ENCODE results near the gene CEP95.
"Not testable (repeated sequence)": the region's sequence is repeated elsewhere in the genome, so short reads cannot be mapped to it uniquely, and the experiment has no call there.

Gene CEP95, protein sequence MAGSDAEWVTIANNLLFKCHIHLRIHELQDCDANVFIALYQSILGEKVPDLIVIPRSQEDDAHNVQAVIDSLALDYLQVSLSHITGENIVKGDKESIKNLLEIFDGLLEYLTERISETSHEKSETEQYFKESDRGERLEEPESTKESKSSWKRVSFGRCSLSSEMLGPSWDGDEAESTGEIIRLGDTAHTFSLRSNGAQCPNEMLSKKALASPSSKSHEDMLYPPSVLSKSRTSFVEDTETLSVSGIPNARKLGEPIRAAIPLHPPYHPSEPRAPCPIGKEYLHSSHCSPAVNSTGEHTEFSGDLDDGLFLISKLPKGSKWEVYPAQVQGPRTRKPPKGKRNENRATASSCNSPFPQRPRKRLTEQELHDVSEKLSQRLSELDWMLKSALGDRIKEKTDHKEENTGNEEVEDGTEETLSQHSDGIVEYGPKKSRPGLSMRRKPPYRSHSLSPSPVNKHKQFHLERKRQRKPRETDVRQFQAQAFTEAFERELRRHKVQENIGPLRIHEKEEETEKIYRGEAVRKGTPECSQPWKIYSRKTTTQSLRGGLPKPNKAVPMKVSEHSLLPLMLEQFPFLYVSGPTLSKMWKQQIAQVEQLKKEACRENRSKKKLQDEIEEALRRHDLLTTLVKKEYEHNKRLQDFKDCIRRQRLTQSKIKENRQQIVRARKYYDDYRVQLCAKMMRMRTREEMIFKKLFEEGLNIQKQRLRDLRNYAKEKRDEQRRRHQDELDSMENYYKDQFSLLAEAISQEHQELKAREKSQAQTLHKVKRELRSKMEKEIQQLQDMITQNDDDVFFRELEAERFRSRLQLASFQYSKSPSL

GRCh38 chr17:64506576-64507412 is at the start of gene CEP95:
TSS of gene CEP95 (plus strand) at chr17:64506977. CDS start at chr17:64507098, 121 bp downstream.
- peak; percentile 31 to 91 for DNase-seq

- DNase-seq: no peak
Measured at GRCh38 chr17:64457156-64457555, 49.6 kb upstream of the CEP95 start.

DNA sequence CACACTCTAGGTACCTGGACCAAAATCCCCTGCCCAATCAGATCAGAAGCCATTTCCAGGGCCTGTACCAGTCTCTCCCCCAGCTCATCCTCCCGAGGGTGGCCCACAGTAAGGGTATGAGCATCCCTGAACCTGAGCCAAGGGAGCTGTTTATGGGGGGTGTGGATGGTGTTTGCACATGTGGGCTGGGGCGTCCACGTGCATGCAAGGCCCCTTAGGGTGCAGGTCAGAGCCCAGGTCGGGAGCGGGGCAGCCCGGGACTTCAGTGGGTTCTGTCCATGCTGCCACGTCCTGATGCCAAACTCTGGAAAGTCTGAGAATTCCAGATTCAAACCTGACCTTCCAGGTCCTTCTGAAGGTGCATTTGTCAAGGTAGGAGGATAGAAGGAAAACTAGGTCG is 48.0 kb upstream of the CEP95 start:
- no peak for DNase-seq

DNA sequence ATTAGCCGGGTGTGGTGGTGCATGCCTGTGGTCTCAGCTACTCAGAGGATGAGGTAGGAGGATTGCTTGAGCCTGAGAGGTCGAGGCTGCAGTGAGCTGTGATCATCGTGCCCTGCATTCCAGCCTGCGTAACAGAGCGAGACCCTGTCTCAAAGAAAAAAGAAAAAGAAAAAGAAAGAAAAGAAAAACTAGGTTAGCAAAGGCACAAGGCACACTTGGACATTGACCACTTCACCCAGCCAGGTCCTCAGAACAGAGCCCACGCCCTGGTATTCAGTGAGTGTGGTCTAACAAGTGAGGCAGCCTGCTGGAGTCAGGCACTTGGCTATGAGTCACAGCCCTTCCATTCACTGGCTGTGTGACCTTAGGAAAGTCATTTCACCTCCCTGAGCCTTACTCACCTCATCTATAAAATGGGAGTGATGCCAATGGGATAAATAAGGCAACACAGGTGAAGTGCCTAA is 47.5 kb upstream of the CEP95 start:
- DNase-seq: no peak

DNA sequence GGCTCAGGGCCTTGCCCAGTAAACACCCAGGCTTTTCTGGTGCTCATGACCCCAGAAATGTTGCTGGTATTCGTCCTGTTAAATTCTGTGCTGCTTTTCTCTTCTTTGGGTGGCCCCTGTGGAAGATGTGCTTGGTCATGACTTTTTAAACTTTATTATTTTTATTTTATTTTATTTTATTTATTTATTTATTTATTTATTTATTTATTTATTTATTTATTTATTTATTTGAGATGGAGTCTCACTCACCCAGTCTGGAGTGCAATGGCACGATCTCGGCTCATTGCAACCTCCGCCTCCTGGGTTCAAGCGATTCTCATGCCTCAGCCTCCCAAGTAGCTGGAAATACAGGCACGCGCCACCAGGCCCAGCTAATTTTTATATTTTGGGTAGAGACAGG is 47.0 kb upstream of the CEP95 start:
- DNase-seq: not testable (repeated sequence)

DNA sequence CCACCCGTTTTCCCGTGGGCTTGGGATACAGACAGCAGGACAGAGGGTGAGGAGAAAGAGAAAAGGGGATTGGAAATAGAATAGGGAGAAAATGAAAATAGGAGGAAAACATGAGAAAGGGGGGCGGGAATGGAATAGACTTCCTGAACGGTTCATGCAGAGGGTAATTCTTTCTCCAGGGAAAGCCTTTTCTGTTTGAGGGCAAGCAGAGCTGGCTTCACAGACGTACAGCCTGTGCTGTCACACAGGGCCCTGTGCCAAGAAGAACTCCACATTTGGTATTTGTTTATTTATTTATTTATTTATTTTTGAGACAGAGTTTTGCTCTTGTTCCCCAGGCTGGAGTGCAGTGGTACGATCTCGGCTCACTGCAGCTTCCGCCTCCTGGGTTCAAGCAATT is 45.8 kb upstream of the CEP95 start:
- no peak for DNase-seq

DNA sequence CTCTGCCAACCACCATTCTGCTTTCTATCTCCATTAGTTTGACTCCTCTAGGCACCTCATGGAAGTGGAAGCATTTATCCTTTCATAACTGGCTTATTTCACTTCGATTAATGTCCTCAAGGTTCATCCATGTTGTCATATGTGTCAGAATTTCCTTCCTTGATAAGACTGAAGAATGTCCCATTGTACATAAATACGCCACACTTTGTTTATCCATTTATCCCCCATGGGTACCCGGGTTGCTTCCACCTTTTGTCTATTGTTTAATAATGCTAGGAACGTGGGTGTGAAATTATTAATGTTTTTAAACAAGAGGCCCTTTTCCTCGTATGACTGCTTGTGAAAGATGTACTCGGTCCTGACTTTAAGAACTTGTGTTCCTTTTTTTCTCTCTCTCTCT is 45.0 kb upstream of the CEP95 start:
- no peak for DNase-seq

- DNase-seq: no peak
Measured at GRCh38 chr17:64466019-64466735, 40.6 kb upstream of the CEP95 start.

- not testable (repeated sequence) for DNase-seq
Measured at GRCh38 chr17:64466834-64467233, 39.9 kb upstream of the CEP95 start.

- DNase-seq: no peak
Measured at GRCh38 chr17:64470625-64471024, 36.2 kb upstream of the CEP95 start.

DNA sequence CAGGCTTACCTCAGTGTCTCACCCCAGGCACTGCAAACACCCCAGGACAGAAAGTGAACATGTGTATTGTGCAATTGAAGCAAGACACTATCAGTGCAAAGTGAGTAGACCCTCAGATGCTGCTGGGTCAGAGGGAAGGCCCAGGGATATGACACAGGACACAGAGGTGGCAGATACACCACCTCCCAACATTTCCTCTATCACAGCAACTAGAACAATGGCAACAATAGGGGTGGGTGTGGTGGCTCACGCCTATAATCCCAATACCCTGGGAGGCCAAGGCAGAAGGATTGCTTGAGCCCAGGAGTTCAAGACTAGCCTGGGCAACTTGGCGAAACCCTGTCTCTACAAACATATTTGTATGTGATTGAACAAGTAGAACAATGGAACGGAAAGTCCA is 35.3 kb upstream of the CEP95 start:
- no peak for DNase-seq

DNA sequence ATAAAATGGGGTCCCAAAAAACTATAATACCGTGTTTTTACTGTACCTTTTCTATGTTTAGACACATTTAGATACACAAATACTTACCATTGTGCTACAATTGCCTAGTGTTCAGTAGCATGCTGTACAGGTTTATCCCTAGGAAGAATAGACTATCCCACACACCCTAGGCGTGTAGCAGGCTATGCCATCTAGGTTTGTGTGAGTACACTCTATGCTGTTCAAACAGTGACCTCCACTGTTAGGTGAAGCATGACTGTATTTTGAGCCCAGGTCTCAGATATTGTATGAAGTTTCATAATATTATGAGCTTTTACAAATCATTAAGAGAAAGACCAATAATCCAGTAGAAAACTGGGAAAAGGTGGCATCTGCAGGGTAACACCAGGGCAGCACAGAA is 34.2 kb upstream of the CEP95 start:
- no peak for DNase-seq

DNA sequence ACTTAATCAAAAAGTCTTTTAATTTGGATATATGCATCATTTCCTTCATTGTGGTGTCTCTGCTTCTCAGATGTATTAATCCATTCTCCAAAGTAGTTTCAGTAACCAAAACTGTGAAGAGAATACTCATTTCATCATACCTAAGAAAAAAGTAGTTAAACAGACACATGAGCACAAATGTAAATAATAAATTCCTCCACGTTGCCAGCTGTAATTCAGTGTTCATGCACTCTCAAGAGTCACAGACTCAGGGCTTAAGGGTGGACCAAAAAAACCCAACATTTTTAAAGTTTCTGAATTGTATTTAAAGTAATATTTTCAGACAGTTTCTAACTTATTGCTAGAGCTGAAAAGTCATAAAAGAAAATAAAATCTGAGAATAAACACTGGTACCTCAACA is 28.9 kb upstream of the CEP95 start:
- DNase-seq: no peak

DNA sequence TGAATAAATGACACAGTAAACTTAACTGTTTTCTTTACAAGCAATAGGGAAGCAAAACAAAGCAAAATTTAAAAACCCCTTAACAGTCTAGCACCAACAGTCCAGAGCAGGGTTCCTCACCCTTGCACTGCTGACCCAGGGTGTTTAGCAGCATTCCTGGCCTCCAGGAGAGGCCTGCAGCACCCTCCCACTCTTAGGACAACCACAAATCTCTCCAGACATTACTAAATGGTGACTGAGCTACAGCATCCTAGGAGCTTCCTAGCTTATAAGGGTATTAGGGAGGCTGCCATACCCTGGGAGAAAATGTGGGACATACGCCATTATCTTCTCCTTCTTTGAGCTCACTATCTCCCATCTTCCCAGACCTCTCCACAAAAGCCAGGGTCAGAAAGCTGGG is 25.8 kb upstream of the CEP95 start:
- no peak for DNase-seq

- DNase-seq: no peak
Measured at GRCh38 chr17:64484380-64484779, 22.4 kb upstream of the CEP95 start.

DNA sequence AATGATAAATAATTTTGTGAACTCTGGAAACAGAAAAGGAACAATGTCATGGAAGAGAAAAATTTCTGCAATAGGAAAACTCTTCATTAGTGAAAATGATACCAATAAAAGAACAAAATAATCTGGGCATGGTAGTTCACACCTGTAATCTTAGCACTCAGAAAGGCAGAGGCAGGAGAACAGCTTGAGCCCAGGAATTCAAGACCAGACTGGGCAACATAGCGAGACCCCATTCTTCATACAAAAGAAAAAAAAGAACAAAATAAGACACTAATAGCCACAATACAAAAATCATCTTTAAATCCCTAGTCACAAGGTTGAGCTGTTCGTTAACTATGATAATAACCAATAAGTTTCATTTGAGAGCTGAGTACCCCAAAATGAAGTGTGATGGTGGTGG is 18.5 kb upstream of the CEP95 start:
- no peak for DNase-seq

- DNase-seq: no peak
Measured at GRCh38 chr17:64491034-64491860, 15.5 kb upstream of the CEP95 start.

DNA sequence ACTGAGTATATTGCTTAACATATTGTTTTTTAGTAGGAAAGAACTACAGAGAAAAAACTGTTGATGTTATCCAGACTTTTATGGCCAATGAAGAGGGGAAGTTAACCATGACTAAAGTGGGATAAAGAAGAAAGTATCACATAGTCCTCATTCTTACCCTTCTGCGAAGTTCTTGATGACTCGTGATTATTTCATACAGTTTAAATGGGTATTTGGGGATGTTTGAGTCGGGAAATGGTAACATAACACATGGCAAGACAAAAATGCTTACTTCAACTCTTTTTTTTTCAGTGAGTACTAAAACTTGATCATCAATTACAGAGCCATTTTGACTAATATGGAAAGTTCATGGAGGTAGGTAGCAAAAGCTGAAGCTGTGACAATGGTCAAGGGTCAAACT is 14.8 kb upstream of the CEP95 start:
- DNase-seq: no peak

GRCh38 chr17:64492481-64493109 is 14.2 kb upstream of the CEP95 start:
- no peak for DNase-seq

GRCh38 chr17:64494121-64494520 is 12.7 kb upstream of the CEP95 start:
- no peak for DNase-seq

DNA sequence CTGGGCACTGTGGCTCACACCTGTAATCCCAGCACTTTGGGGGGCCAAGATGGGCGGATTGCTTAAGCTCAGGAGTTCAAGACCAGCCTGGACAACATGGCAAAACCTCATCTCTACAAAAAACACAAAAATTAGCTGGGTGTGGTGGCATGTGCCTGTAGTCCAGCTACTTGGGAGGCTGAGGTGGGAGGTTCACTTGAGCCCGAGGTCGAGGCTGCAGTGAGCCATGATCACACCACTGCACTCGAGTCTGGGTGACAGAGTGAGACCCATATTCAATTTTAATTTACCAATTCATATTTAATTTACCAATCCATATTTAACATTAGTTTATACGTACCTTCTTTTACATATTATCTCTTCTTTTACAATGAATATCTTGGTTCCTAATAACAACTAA is 11.5 kb upstream of the CEP95 start:
- not testable (repeated sequence) for DNase-seq
